GM21529 (cell line): ENCODE results near the gene PALM3.
"Not testable (repeated sequence)": the region's sequence is repeated elsewhere in the genome, so short reads cannot be mapped to it uniquely, and the experiment has no call there.

Experiments
- ATAC-seq: cut with Tn5 transposase; IDR thresholded peaks from one replicate; pipeline ENCODE4 v1.9.1; 2021; ENCODE audit not compliant: unreplicated experiment

Gene PALM3

DNA sequence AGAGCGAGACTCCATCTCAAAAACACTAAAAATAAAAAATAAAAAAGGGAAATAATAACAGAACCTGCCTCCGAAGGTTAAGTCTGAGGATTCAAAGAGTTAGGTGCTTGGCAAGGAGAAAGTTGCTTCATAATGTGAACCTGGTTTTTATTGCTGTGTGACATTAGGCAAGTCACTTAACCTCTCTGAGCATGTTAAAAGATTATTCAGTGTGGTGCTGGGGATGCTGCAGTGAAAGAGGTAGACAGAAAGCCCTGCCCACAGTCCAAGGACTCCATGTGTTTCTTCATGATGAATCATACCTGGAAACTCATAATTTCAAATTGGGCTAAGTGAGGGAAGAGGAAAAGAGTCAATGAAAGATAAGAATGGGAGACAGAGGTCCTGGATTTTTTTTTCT lies 27.9 kb downstream of the PALM3 start:
- ATAC-seq: no peak

DNA sequence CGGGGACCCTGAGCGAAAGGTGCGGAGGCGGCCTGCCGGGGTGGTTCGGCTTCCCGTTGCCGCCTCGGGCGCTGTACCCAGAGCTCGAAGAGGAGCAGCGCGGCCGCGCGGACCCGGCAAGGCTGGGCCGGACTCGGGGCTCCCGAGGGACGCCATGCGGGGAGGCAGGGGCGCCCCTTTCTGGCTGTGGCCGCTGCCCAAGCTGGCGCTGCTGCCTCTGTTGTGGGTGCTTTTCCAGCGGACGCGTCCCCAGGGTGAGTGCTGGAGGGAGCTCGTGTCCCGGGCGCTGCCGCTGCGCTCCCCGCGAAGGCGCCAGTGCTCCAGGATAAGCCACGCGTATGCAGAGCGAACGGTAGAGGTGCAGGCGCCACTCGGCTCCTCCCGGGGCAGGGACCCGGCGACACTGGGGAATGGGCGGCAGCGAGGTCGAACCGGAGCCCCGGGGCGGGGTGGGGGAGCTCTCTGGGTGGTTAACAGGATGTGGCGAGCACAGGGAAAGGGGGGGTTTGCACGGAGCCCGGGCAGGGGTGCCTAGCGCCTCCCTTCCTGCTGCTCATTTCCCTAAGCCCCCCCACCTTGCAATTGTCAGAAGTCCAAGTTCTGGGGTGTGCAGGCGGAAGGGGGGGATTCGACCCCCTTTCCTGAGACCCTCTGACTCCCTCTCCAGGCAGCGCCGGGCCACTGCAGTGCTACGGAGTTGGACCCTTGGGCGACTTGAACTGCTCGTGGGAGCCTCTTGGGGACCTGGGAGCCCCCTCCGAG lies 30.0 kb downstream of the PALM3 start, which contains the start of gene IL27RA:
TSS of gene IL27RA (plus strand) at position 44 of the 762 bp plus-strand sequence. CDS start at position 155, 111 bp downstream.
- ATAC-seq: no peak

DNA sequence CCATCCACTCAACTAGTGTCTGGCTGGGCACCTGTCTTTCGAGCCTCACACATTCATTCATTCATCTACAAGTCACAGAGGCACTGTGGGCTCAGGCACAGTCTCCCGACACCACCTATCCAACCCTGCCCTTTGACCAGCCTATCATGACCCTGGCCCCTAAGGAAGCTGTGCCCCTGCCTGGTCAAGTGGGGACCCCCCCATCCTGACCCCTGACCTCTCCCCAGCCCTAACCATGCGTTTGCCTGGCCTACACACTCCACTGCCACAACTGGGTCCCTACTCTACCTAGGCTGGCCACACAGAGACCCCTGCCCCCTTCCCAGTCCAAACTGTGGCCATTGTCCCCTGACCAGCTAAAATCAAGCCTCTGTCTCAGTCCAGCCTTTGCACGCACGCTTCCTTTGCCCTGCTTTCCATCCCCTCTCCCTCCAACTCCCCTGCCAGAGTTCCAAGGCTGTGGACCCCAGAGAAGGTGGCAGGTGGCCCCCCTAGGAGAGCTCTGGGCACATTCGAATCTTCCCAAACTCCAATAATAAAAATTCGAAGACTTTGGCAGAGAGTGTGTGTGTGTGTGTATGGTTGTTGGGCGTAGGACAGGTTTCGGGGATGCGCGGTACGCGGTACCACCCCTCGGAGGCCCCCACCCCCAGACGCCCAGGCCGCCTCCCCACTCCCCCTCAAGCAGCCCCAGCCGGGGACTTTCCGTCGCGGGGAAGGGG lies 30.7 kb downstream of the PALM3 start:
- ATAC-seq: no peak

DNA sequence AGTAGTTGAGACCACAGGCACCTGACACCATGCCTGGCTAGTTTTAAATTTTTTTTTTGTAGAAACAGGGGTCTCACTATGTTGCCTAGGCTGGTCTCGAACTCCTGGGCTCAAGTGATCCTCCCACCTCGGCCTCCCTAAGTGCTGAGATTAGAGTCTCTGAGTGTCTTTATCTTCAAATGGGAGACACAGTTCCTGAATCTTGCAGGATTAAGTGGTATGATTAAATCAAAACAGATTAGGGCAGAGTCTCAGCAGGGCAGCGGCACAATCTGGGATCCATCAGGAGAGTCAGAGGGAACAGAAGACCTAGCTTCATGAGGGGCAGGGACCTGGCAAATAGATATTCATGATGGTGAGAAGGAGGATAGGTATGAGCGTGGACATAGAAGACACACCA lies 33.0 kb downstream of the PALM3 start:
- no peak for ATAC-seq

DNA sequence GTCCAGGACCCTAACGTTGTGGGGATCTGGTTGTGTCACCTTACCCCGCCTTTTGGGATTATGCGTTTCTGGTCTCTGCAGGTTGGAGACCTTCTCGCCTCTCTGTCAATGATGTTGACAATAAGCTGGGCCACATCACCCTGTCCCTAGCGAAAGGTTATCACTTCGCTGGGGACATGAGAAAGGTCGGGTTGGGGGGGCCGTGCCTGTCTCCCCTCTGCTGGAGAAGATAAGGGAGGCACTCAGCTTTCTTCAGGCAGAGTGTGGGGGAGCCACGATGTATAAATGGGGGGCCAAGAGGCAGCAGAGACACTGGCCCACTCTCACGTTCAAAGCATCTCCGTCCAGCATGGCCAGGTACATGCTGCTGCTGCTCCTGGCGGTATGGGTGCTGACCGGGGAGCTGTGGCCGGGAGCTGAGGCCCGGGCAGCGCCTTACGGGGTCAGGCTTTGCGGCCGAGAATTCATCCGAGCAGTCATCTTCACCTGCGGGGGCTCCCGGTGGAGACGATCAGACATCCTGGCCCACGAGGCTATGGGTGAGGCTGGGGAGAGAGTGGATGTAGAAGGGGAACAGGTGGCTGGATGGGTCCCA lies 33.9 kb downstream of the PALM3 start, which contains the start of gene RLN3:
TSS of gene RLN3 (plus strand) at position 293 of the 595 bp plus-strand sequence. CDS start at position 350, 57 bp downstream.
- ATAC-seq: no peak

DNA sequence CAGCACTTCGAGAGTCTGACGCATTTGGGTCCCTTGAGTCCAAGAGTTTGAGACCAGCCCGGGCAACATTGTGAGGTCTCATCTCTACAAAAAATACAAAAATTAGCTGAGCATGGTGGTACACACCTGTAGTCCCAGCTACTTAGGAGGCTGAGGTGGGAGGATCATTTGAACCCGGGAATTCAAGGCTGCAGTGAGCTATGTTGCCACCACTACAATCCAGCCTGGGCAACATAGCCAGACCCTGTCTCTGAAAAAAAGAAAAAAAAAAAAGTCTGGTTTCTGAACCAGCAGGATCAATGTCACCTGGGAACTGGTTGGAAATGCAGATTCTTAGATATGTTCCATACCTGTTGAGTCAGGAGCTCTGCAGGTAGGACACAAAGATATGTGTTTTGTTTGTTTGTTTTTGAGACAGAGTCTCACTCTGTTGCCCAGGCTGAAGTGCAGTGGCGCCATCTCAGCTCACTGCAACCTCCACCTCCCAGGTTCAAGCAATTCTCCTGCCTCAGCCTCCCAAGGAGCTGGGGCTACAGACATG lies 35.2 kb downstream of the PALM3 start:
- ATAC-seq: not testable (repeated sequence)

DNA sequence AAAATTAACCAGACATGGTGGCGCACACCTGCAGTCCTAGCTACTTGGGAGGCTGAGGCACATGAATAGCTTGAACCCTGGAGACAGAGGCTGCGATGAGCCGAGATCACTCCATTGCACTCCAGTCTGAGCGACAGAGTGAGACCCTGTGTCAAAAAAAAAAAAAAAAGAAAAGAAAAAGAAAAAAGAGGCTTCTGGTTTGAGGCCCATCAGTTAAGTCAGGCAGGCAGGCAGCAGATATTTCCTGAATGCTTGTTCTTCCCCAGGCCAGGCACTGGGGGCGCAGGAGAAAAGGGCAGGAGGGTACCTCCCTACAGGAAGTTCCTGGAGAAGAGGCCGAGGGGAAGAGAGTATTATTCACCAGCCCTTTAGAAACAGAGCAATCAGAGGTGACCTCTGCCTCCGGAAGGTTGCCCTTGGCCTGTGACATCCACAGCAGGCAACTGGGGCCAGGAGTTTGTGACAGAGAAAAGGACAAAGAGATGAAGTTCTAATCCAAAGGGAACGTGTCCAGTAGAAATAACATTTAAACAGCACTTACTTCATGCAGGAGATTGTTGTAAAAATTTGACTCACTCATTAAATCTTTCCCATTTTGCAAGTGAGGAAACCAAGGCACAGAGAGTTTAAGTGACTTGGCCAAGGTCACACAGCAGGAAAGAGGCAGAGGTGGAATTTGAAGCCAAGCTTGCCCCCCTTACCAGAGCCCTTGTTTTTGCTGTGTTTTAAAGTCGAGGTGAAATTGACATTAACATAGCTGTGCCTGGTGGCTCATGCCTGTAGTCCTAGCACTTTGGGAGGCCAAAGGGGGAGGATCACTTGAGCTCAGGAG lies 38.3 kb downstream of the PALM3 start:
- ATAC-seq: no peak

DNA sequence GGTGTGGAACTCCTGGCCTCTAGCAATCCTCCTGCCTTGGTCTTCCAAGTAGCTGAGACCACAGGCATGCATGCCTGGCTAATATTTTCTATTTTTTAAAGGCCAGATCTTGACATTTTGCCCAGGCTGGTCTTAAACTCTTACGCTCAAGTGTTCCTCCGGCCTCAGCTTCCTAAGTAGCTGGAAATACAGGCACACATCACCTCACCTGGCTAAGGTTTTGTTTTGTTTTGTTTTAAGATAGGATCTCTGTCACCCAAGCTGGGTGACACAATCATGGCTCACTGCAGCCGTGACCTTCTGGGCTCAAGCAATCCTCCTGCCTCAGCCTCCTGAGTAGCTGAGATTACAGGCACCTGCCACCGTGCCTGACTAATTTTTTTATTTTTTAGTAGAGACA lies 39.4 kb downstream of the PALM3 start:
- no peak for ATAC-seq

DNA sequence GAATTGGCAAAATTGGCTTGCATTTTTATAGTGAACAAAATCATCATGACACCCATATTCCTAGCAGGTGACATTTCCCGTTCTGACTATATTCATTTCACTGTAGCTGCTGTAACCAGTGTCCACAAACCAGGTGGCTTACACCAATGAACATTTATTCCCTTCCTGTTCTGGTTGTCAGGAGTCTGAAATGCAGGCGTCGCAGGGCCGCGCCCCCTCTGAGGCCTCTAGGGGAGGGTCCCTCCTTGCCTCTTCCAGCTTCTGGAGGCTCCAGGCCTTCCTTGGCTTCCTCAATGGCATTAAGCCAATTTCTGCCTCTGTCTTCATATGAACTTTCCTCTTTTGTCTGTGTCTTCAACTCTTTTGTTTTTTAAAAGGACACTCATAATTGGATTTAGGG lies 40.4 kb downstream of the PALM3 start:
- ATAC-seq: no peak

DNA sequence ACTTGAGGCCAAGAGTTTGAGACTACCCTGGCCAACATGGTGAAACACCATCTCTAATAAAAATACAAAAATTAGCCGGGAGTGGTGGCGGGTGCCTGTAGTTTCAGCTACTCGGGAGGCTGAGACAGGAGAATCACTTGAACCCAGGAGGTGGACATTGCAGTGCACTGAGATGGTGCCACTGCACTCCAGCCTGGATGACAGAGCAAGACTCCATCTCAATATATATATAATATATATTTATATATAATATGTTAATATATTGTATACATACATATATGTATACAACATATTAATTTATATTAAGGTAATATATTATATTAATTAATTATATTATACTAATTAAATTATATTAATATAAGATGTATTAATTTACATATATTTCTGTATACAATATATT lies 42.1 kb downstream of the PALM3 start:
- not testable (repeated sequence) for ATAC-seq

DNA sequence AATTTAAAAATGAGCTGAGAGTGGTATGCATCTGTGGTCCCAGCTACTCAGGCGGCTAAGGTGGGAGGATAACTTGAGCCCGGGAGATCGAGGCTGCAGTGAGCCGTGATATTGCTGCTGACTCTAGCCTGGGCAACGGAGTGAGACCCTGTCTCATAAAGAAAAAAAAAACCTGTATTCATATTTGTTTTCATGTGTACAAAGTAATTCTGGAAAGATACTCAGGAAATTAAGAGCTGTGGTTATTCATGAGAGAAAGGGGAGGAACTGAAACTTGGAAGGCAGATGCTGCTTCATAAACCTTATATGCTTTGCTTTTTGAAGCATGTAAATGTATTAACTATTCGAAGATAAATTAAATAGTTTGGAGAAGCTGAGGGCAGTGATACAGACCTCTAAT lies 42.8 kb downstream of the PALM3 start:
- no peak for ATAC-seq

DNA sequence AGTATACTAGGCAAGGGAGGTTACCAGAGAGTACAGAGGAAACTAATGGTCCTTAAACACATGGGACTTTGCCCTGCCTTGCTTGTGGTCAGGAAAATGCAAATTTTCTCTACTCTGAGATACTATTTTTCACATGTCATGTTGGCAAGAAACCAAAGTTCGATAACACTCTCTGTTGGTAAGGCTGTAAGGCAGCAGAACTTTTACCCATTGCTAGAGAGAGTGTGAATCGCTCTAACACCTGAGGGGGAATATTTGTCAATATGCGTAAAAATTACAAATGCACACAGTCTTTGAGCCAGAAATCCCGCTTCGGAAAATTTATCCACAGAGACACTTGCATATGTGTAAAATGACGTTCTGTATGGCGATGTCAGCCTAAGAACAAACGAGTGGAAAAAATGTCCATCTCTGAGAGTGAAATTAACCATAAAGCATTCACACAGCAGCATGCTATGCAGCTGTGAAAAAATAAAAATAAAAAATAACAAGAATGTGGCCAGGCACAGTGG lies 46.3 kb downstream of the PALM3 start:
- ATAC-seq: peak; percentile 79

DNA sequence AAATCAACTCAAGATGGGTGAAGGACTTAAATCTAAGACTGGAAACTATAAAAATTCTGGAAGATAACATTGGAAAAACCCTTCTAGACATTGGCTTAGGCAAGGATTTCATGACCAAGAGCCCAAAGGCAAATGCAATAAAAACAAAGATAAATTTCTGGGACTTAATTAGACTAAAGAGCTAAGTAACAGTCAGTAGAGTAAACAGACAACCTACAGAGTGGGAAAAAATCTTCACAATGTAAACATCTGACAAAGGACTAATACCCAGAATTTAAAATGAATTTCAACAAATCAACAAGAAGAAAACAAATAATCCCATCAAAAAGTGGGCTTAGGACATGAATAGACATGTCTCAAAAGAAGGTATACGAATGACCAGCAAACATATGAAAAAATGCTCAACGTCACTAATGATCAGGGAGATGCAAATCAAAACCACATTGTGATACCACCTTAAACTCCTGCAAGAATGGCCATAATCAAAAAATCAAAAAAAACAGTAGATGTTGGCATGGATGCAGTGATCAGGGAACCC lies 49.4 kb downstream of the PALM3 start:
- ATAC-seq: no peak

DNA sequence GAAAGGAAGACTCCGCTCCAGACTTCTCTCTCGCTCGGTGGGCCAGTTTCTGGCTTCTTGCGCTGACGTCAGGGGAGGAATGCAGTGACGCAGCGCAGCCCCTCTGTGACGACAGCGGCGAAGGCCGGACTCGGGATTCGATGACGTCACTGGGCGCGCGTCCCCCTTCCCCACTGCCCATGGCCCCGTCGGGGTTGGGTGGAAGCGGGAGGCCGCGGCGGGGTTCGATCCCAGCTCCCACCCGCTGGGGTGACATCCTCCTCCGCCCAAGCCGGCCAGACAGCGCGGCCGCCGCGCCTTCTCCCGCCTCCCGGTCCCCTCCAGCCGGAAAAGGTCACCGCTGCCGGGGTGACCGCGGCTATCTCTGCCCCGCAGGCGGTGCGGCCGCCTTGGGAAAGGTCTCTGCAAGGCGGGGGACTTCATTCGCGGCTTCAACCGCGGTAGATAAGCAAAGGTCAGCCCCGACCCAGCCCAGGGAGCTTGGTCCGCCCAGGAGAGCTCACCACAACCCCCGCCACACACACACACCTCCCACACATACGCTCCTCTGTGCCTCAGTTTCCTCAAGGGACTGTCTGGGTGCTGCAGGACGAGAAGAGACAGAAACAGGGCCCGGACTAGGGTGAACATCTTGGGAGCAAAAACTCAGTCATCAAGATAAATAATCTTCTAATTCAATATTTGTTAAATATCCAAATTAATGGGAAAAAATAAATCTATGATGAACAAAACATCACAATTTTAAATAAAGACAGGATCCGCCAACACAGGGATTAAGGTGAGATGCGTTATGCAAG lies 54.9 kb downstream of the PALM3 start:
- ATAC-seq: peak; percentile 33

DNA sequence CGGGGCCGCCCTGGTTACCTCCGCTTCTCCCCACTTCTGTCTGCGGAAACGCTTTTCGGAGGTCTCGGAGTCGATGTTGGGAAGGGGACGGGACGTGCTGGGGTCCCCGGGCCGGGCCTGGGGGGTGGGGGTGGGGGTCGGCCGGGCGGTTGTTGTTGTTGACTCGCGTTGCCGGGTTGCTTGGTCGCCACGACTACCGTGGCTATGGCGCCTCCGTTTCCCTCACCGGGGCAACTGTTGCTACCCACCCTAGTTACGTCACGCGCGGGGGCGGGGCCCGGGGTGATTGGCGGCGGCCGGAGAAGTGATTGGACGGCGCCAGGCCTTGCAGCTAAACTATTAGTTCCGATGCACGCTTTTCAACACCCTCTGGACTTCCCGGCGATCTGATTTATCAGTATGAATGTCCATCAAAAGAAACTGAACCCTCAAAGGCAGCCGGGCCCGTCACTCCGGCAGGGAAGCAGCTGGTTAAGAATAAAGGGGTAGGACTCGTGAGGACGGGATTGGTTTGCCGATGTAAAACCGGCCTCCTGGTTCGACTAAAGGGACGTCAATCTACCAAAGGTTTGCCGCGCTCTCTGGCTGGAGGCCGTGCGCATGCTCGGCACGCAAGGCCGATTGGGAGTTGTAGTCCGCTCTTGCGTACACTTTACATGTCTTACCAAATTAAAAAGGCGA lies 55.7 kb downstream of the PALM3 start, which contains the start of gene RFX1:
TSS of gene RFX1 (minus strand) at position 236 of the 681 bp plus-strand sequence. CDS start 12,477 bp downstream, outside the sequence.
- ATAC-seq: peak; percentile 77

DNA sequence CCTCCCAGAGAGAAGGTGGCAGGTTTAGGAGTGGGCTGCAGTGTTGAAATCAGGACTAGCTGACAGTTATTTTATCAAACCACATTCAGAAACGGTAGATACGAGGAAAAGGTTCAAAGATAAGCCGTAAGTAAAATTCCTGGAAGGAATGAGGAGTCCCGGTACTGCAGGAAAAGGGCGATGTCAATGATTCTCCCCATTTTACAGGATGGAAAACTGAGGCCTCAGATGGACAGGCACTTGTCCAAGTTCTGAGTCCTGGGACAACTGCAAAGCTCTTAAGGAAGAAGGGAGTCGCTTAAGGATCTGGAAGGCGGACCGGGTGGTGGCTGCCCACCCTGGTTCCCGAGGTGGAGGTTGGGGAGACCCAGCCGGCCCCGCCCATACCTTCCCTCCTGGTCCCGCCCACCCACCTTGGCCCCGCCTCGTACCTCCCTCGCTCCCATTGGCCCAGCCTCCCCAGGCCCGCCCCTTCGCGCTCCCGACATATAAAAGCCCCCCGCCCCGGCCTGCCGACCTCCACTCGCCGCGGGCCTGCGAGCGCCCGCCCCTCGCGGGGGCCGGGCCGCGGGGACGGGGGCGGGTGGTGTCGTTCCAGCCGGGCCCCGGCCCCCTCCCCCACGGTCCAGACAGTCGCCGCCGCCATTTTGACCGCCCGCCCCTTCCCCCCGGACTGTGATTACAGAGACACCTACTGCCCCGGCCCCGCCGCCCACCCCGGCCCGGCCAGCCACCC lies 56.4 kb downstream of the PALM3 start:
- ATAC-seq: no peak

DNA sequence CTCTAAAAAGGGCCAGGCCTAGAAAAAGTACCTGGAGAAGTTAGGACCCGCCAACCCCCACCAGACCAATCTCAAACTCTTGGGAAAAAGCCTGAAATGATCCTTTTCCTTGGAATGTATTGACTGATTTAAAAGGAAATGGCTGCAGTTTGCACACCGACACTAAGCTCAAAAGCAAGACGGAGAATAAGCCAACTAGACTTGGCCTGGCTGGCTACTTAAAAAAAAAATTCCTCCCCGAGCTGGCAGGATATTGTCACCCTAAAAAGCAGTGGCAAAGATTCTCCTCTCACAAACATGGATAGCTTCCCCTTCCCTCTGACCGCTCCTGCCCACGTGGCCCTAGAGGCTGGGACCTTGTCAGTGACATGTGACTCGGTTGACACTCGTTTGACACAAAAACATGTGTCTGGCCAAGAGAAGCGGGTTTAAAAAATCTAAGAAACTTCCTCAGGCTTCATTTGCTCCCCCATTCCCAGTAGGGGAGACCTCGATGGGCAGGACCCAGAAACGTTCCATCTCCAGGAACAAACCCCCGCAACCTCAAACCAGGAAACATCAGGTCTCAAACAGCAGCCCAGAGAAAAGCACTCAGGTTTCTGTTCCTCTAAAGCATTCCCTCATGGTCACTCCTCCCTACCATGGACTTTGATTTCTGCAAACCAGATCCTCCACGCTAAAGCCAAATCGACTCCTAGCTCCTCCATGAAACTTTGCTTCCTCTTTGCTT lies 57.1 kb downstream of the PALM3 start:
- ATAC-seq: no peak
